Breast epithelium (tissue), 3 donors: ENCODE measurements around the gene PDZD2.

Experiments
- POLR2A ChIP-seq: fragments of 450-650 bp; IDR thresholded peaks from one replicate; pipeline ENCODE4 v1.6.1; 2016; ENCODE audit warnings: antibody characterized with exemption, mild to moderate bottlenecking, moderate library complexity
- POLR2AphosphoS5 ChIP-seq, 3 donors: sonication (generic); formaldehyde crosslinking; IDR thresholded peaks; one replicate each; pipeline ENCODE4 v1.6.1; 2017; ENCODE audit warnings: antibody characterized with exemption in 3 of 3
- TF ChIP-seq, protein P1 (sequence below), 3 donors: fragments of 450-650 bp; IDR thresholded peaks; one replicate each; pipeline ENCODE4 v1.5.1; 2016 to 2017; ENCODE audit warnings: antibody characterized with exemption in 3 of 3, mild to moderate bottlenecking in 3 of 3, moderate library complexity in 3 of 3

DNA sequence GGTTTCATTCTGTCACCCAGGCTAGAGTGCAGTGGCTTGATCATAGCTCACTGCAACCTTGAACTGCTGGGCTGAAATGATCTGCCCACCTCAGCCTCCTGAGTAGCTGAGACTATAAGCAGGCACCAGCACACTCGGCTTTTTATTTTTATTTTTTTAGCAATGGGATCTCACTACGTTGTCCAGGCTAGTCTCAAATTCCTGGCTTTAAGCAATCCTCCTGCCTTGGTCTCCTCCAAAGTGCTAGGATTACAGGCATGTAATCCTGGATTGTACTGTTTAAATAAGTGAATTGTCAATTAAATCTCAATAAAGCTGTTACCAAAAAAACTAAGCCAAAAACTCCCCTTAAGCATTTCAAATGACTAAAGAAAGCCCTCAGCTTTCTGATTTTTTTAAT lies 516.3 kb downstream of the PDZD2 start:
- TF ChIP-seq, protein P1, sequence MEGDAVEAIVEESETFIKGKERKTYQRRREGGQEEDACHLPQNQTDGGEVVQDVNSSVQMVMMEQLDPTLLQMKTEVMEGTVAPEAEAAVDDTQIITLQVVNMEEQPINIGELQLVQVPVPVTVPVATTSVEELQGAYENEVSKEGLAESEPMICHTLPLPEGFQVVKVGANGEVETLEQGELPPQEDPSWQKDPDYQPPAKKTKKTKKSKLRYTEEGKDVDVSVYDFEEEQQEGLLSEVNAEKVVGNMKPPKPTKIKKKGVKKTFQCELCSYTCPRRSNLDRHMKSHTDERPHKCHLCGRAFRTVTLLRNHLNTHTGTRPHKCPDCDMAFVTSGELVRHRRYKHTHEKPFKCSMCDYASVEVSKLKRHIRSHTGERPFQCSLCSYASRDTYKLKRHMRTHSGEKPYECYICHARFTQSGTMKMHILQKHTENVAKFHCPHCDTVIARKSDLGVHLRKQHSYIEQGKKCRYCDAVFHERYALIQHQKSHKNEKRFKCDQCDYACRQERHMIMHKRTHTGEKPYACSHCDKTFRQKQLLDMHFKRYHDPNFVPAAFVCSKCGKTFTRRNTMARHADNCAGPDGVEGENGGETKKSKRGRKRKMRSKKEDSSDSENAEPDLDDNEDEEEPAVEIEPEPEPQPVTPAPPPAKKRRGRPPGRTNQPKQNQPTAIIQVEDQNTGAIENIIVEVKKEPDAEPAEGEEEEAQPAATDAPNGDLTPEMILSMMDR (IDR thresholded peaks at IDR 0.05) = no peak
- TF ChIP-seq POLR2AphosphoS5 (IDR thresholded peaks at IDR 0.05) (no peak), POLR2A (no peak)
